ENCODE measurements around the gene SCN2B. TPM values are rescaled to one million over a fixed set of nuclear protein-coding genes. Genes with fewer than 3 reads are reported as not detected.
A peak's percentile ranks its signal among the peaks of the same experiment; 100 is the strongest.

Gene SCN2B
- total RNA-seq, 3 donors from 2014 or later (not counting 1 experiment from before 2014, with no cell fraction given), result not detected

DNA sequence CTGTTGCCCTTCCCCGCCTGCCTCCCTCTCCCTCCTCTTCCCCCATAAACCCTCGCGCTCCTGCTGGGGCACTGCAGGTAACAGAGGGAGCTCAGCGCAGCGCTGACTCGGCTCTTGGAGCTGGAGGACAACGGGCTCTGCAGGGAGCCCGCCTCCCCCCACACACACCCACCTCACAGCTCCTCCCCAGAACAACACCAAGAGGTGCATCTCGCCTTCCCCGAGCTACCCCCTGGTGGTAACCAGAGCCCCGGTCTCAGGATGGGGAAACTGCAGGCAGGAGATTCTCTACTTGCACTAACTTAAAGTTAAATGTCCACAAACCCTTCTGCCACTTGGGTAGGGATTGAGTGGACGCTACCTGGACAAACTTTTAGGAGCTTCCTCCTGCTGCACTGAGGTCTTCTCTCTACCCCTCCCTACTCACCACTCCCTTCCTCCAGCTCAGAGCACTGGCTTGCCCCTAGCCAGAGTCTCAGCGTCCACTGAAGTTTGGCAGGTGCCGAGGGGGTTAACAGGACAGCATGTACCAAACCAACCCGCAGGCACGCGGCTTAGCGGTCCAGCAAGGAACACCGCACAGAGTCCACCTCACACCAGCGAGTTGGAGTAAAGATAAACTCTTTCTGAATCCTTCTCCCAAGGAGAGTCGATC lies 19.8 kb downstream of the SCN2B start:
- Mint-ChIP-seq H3K27ac (no peak overlapping the region), H3K27me3 (ENCODE audit: low read depth in 2 of 2) (peaks cover 53 to 62% of the 10 kb centered on the region in 2 donors), H3K4me3 (no peak overlapping the region), H3K36me3 (no peaks in the 10 kb centered on the region), H3K4me1 (peaks cover 6 to 18% of the 10 kb centered on the region in 2 donors), H3K9me3 (no peaks in the 10 kb centered on the region)
- intact Hi-C loops (cut with micrococcal nuclease), result no loop called here
- ATAC-seq, result peak; percentile 63 to 93 (median 85)
- Histone ChIP-seq H3K27me3 (ENCODE audit: control insufficient read depth, insufficient read depth, low read length) (peaks cover 30% of the 10 kb centered on the region), H3K4me1 (ENCODE audit: control insufficient read depth, insufficient read depth, low read length) (peaks cover 17% of the 10 kb centered on the region), H3K4me3 (ENCODE audit: low read length) (no peak overlapping the region), H3K9me3 (ENCODE audit: control insufficient read depth, insufficient read depth, low read length) (no peaks in the 10 kb centered on the region), H3K36me3 (ENCODE audit: control insufficient read depth, insufficient read depth, low read length) (no peaks in the 10 kb centered on the region), H3K27ac (ENCODE audit: low read length) (no peak overlapping the region)
- TF ChIP-seq, protein P1, sequence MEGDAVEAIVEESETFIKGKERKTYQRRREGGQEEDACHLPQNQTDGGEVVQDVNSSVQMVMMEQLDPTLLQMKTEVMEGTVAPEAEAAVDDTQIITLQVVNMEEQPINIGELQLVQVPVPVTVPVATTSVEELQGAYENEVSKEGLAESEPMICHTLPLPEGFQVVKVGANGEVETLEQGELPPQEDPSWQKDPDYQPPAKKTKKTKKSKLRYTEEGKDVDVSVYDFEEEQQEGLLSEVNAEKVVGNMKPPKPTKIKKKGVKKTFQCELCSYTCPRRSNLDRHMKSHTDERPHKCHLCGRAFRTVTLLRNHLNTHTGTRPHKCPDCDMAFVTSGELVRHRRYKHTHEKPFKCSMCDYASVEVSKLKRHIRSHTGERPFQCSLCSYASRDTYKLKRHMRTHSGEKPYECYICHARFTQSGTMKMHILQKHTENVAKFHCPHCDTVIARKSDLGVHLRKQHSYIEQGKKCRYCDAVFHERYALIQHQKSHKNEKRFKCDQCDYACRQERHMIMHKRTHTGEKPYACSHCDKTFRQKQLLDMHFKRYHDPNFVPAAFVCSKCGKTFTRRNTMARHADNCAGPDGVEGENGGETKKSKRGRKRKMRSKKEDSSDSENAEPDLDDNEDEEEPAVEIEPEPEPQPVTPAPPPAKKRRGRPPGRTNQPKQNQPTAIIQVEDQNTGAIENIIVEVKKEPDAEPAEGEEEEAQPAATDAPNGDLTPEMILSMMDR (IDR thresholded peaks at IDR 0.05), result no peak
- DNase-seq, result peak in 1 of 2 donors; percentile 56
- 13% methylated on average over 20 of the region's 21 CpGs for WGBS (ENCODE audit: insufficient coverage)

DNA sequence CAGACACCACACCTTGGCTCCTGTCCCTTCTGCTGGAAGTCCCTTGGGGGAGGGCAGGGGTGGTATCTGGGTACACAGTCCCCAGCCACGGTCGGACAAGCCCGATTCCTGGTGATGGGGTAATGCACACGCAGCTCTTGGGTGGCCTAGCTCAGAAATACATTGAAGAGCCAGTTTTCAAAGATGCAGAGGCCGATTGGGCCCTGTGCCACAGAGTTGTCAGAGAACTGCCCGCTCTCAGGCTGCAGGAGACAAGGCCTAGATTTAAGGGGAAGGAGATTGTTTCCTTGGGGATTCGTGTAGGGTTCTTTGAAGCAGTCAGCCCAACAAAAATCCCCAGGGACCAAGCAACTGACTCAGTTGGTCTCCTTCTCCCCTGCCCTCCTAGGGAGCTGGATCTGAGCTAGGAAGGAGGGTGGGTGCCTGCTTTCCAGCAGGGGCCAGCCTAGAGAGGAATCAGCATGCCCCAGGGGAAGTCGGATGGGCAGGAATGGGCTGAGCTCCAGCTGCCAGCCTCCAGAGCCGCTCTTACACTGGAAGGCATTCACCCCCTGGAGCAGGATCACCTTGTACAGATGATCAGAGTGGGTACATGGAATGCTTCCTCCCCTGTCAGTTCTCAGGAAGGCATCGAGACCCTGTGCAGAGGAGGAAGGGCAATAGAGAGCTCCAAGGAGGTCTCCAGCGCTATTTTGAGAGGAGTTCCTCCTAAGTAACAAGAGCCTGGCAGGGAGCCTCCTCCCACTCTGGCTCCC lies 20.5 kb downstream of the SCN2B start:
- Mint-ChIP-seq H3K27ac (no peak overlapping the region), H3K36me3 (no peaks in the 10 kb centered on the region), H3K4me3 (no peak overlapping the region), H3K27me3 (ENCODE audit: low read depth in 2 of 2) (peaks cover 55 to 69% of the 10 kb centered on the region in 2 donors), H3K9me3 (no peaks in the 10 kb centered on the region), H3K4me1 (peaks cover 6 to 18% of the 10 kb centered on the region in 2 donors)
- TF ChIP-seq, protein P1 (IDR thresholded peaks at IDR 0.05), result no peak
- Histone ChIP-seq H3K9me3 (ENCODE audit: control insufficient read depth, insufficient read depth, low read length) (no peaks in the 10 kb centered on the region), H3K27me3 (ENCODE audit: control insufficient read depth, insufficient read depth, low read length) (peaks cover 30% of the 10 kb centered on the region), H3K27ac (ENCODE audit: low read length) (no peak overlapping the region), H3K4me1 (ENCODE audit: control insufficient read depth, insufficient read depth, low read length) (peaks cover 17% of the 10 kb centered on the region), H3K36me3 (ENCODE audit: control insufficient read depth, insufficient read depth, low read length) (no peaks in the 10 kb centered on the region), H3K4me3 (ENCODE audit: low read length) (no peak overlapping the region)
- ATAC-seq (no peak), DNase-seq (no peak)
- 75% methylated on average over 11 of the region's 11 CpGs for WGBS (ENCODE audit: insufficient coverage)
- intact Hi-C loops (cut with micrococcal nuclease), result no loop called here

DNA sequence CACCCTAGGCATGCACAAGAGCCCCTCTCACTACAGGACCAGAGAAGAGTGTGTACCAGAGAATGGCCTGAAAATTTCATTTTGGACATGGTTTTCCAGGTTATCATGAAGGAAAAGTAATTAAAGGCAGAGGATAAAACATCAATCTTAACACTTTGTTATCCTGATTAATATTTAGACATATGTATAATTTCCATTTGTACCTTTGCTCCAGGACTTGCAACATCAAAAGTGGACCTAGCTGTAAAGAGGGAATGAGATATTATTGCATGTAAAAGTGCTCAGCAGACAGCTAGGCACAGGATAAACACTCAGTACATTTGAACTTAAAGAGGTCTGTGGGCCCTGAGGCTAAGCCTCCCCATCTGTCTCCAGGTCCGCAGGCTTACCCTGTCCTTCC lies 21.8 kb downstream of the SCN2B start:
- DNase-seq (no peak), ATAC-seq (no peak)
- H3K4me1 ChIP-seq (ENCODE audit: control insufficient read depth, insufficient read depth, low read length), result peaks cover 17% of the 10 kb centered on the region
- 100% methylated on average over 1 of the region's 1 CpG for WGBS (ENCODE audit: insufficient coverage)
- TF ChIP-seq, protein P1 (IDR thresholded peaks at IDR 0.05), result no peak
- intact Hi-C loops (cut with micrococcal nuclease), result no loop called here
- Mint-ChIP-seq H3K4me1 (peaks cover 6 to 18% of the 10 kb centered on the region in 2 donors), H3K27ac (no peak overlapping the region), H3K27me3 (ENCODE audit: low read depth in 2 of 2) (peaks cover 66 to 77% of the 10 kb centered on the region in 2 donors), H3K4me3 (no peak overlapping the region), H3K9me3 (no peaks in the 10 kb centered on the region), H3K36me3 (no peaks in the 10 kb centered on the region)
- H3K9me3 ChIP-seq (ENCODE audit: control insufficient read depth, insufficient read depth, low read length), result no peaks in the 10 kb centered on the region
- no peaks in the 10 kb centered on the region for H3K36me3 ChIP-seq (ENCODE audit: control insufficient read depth, insufficient read depth, low read length)
- no peak overlapping the region for H3K4me3 ChIP-seq (ENCODE audit: low read length)
- no peak overlapping the region for H3K27ac ChIP-seq (ENCODE audit: low read length)
- peaks cover 30% of the 10 kb centered on the region for H3K27me3 ChIP-seq (ENCODE audit: control insufficient read depth, insufficient read depth, low read length)

Measured in natural killer cell (primary cell).